Activated T-cell treated with anti-CD3 and anti-CD28 coated beads, Interleukin-2, amount 50 U/mL, for 72 hours (primary cell): ENCODE data around the gene RYR1. TPM values are rescaled to one million over a fixed set of nuclear protein-coding genes. Genes with fewer than 3 reads are reported as not detected.

ENCODE experiments used
- ATAC-seq, 2 donors: fragments of 150-1000 bp; cut with Tn5 transposase; replicated peaks in 1 of 2; 2 replicates each; pipeline ENCODE4 v1.10.0; 2021; ENCODE audit warnings: moderate library complexity in 2 of 2, mild to moderate bottlenecking in 1 of 2
- DNase-seq, 2 donors: peaks; one replicate each; pipeline ENCODE4 v3.0.0; 2021 to 2022; ENCODE audit warnings: mixed read lengths in 1 of 2
- H3K27ac Mint-ChIP-seq: one replicate; pipeline ENCODE4 v1.8.0; 2022; ENCODE audit warnings: mild to moderate bottlenecking, moderate library complexity, mixed read lengths
- H3K27me3 Mint-ChIP-seq: one replicate; pipeline ENCODE4 v1.8.0; 2022; ENCODE audit warnings: low read depth, mixed read lengths
- H3K36me3 Mint-ChIP-seq, 2 donors: one replicate each; pipeline ENCODE4 v1.8.0; 2022; ENCODE audit warnings: mixed read lengths in 2 of 2, mild to moderate bottlenecking in 1 of 2; ENCODE audit not compliant: insufficient read depth in 2 of 2
- H3K4me1 Mint-ChIP-seq: one replicate; pipeline ENCODE4 v1.8.0; 2022; ENCODE audit warnings: low read depth, mixed read lengths
- H3K4me3 Mint-ChIP-seq, 2 donors: one replicate each; pipeline ENCODE4 v1.8.0; 2022; ENCODE audit warnings: mild to moderate bottlenecking in 2 of 2, mixed read lengths in 2 of 2, moderate library complexity in 2 of 2
- H3K9me3 Mint-ChIP-seq, 2 donors: one replicate each; pipeline ENCODE4 v1.8.0; 2022; ENCODE audit warnings: mixed read lengths in 2 of 2
- total RNA-seq, 2 donors: library from RNA; stranded (reverse); gene quantifications; one replicate each; pipeline ENCODE4 v1.2.3, GENCODE V29; 2022

The RYR1 gene
- total RNA-seq, 2 donors from 2014 or later: 3.3 to 5.3 TPM

DNA sequence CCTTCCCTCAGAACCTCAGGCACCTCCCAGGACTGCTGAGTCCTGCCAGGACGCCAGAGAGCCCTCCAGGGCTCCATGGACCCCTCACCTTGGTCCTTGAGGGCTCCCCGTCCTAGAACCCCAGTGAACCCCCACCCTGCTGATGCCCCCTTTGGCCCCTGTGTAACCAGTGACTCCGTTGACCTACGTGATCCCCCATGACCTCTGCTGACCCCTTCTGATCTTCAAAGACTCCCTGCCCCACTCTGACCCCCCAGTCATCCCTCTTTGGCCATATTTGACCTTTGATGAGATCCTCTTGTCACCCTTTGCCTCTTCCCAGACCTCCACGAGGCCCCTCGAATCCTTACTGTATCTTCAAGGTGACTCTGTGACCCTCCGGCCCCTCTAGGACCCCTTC lies 92.9 kb downstream of the RYR1 start:
- no peaks in the 10 kb centered on the region for H3K27me3 Mint-ChIP-seq
- DNase-seq (no peak), ATAC-seq (no peak)
- no peak overlapping the region for H3K4me3 Mint-ChIP-seq
- no peaks in the 10 kb centered on the region for H3K9me3 Mint-ChIP-seq
- H3K4me1 Mint-ChIP-seq: peaks cover 4% of the 10 kb centered on the region
- H3K36me3 Mint-ChIP-seq: no peaks in the 10 kb centered on the region
- no peak overlapping the region for H3K27ac Mint-ChIP-seq

DNA sequence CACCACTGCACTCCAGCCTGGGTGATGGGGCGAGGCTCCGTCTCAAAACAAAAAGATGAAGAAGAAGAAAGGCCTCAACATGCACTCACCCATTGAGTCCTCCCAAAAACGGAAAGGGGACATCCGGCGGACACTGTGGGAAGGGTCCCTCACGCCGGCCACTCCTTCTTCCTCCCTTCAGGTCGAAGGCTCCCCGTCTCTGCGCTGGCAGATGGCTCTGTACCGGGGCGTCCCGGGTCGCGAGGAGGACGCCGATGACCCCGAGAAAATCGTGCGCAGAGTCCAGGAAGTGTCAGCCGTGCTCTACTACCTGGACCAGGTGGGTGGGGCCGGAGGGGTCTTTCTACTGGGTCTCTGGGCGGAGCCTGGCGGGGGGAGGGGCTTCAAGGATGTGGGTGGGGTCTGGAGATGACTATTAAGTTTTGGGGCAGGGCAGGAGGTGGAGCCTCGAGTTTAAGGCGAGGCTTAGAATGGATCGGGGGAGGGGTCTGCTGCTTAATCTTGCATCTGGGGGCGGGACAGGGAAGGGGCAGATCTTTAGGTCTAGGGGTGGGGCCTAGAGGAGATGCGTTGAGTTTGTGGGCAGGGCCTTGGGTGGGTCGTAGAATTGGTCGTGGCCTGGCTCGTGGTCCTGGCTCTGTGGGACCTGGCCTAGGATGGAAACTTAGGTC lies 94.1 kb downstream of the RYR1 start:
- DNase-seq (peak in 1 of 2 donors; percentile 22), ATAC-seq (peak in 1 of 2 donors; percentile 53)
- Mint-ChIP-seq H3K36me3 (no peaks in the 10 kb centered on the region), H3K27ac (no peak overlapping the region), H3K4me3 (no peak overlapping the region), H3K27me3 (no peaks in the 10 kb centered on the region), H3K9me3 (no peaks in the 10 kb centered on the region), H3K4me1 (peaks cover 4% of the 10 kb centered on the region)

DNA sequence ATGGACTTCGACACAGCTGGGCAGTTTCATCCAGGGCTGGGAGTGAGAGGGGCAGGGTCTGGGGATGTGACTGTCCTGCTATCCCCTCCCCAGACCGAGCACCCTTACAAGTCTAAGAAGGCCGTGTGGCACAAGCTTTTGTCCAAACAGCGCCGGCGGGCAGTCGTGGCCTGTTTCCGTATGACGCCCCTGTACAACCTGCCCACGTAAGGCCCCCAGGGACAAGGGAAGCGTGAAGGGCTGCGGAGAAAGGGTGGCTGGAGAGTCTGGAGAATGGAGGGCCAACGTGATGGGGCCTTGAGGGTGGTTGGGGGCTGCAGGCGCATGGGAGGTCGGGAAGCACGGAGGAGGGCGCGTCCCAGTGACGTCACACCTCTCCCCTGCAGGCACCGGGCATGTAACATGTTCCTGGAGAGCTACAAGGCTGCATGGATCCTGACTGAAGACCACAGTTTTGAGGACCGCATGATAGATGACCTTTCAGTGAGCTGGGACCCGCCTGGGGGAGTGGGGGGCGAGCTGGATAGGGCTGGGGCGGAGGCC lies 94.8 kb downstream of the RYR1 start:
- Mint-ChIP-seq H3K27ac (no peak overlapping the region), H3K36me3 (no peaks in the 10 kb centered on the region), H3K4me3 (peak overlapping the region in 1 of 2 donors; percentile 28), H3K4me1 (peaks cover 4% of the 10 kb centered on the region), H3K9me3 (no peaks in the 10 kb centered on the region), H3K27me3 (no peaks in the 10 kb centered on the region)
- no peak for ATAC-seq
- no peak for DNase-seq

DNA sequence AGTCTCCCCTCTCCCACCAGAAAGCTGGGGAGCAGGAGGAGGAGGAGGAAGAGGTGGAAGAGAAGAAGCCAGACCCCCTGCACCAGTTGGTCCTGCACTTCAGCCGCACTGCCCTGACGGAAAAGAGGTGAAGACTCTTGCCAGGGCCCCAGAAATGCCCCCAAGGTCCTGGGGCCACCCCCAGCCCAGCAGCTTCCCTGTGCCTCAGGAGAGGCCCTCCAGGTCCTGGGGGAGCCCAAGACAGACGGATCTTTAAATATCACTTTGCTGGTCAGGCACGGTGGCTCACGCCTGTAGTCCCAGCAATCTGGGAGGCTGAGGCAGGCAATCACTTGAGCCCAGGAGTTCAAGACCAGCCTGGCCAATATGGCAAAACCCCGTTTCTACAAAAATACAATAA lies 95.4 kb downstream of the RYR1 start:
- H3K4me3 Mint-ChIP-seq: no peak overlapping the region
- ATAC-seq: no peak
- no peak overlapping the region for H3K27ac Mint-ChIP-seq
- H3K27me3 Mint-ChIP-seq: no peaks in the 10 kb centered on the region
- H3K9me3 Mint-ChIP-seq: no peaks in the 10 kb centered on the region
- H3K36me3 Mint-ChIP-seq: peaks cover 0 to 1% of the 10 kb centered on the region in 2 donors
- DNase-seq: no peak
- H3K4me1 Mint-ChIP-seq: peaks cover 4% of the 10 kb centered on the region

DNA sequence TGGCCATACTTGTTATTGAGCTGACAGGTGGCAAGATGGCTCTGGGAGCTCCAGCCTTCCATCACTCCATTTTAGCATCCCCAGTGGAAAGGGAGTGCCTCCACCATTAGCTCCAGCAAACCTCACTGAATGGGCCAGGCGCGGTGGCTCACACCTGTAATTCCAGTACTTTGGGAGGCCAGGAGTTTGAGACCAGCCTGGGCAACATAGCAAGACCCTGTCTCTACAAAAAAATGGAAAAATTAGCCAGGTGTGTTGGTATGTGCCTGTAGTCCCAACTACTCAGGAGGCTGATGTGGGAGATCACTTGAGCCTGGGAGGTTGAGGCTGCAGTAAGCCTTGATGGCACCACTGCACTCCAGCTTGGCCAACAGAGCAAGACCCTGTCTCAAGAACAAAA lies 98.0 kb downstream of the RYR1 start:
- H3K36me3 Mint-ChIP-seq: peaks cover 12 to 20% of the 10 kb centered on the region in 2 donors

GRCh38 chr19:38532939-38533338 lies 99.4 kb downstream of the RYR1 start:
- DNase-seq (no peak), ATAC-seq (no peak)
- Mint-ChIP-seq H3K4me3 (no peak overlapping the region), H3K36me3 (peaks cover 15 to 23% of the 10 kb centered on the region in 2 donors), H3K9me3 (peaks cover 9 to 11% of the 10 kb centered on the region in 2 donors), H3K27ac (no peak overlapping the region), H3K4me1 (peaks cover 18% of the 10 kb centered on the region), H3K27me3 (peaks cover 6% of the 10 kb centered on the region)

More for the DNA sequence above, 98.0 kb downstream of the RYR1 start:
- DNase-seq (no peak), ATAC-seq (no peak)
- Mint-ChIP-seq H3K4me3 (no peak overlapping the region), H3K4me1 (peaks cover 4% of the 10 kb centered on the region), H3K9me3 (peaks cover 9 to 10% of the 10 kb centered on the region in 2 donors), H3K27ac (no peak overlapping the region), H3K27me3 (peaks cover 6% of the 10 kb centered on the region)

- Mint-ChIP-seq H3K4me1 (peaks cover 34% of the 10 kb centered on the region), H3K4me3 (no peak overlapping the region), H3K9me3 (peaks cover 10 to 11% of the 10 kb centered on the region in 2 donors), H3K27me3 (peaks cover 6% of the 10 kb centered on the region), H3K27ac (no peak overlapping the region), H3K36me3 (peaks cover 17 to 25% of the 10 kb centered on the region in 2 donors)
- ATAC-seq: no peak
- DNase-seq: no peak
Observed at GRCh38 chr19:38534574-38534973, 101.1 kb downstream of the RYR1 start.

DNA sequence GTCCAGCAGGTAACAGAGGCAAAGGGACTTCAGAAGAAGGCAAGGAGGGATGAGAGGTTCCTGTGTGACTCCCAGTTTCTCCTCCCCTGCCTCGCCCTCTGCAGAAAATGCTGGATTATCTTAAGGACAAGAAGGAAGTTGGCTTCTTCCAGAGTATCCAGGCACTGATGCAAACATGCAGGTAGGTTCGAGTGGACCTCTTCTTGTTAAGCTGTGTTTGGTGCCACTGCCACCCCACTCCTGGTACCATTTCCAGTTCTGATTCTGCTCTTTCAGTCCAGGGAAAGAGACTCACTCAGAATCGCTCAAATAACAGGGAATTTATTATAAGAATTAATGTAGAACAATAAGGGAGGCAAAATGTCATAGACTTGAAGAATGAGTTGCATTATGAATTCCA lies 101.7 kb downstream of the RYR1 start:
- no peak for DNase-seq
- ATAC-seq: no peak

DNA sequence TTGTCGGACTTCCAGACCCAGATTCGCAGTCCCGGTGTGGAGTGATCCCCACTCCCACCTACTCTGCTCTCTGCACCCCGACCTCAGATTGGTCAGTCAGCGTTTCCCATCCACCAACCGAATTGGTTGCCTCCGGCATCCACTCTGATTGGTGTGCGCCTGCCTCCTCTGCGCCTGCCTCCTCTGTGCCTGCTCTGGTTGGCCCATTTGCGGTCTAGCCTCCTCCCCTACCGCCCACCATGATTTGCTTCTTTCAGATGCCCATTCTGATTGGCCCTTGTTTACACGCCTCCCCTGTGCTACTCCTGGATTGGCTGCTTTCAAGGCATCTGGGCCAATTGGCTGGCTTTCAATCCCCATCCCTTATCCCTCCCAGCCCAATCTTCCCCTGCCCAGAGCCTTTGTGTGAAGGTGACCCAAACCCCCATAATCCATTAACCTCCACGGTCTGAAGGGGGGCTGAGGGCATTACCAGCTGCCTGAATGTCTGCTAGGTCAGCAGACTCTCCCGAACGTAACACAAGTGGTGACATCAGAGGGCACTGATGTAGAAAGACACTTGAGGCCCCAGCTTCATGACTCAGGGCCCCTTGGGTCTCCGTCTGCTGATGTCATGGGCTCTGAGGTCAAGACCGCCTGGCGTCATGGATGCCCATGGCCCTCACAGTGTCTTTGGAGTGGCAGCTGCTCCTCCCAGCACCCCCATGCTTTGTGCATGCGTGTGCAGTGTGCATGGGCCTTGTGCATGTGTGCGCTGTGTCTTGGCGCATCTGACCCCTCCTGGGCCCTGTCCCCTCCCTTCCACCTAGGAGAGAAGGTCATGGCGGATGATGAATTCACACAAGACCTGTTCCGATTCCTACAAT lies 103.8 kb downstream of the RYR1 start:
- Mint-ChIP-seq H3K9me3 (peaks cover 13% of the 10 kb centered on the region in 2 donors), H3K27me3 (peaks cover 6% of the 10 kb centered on the region), H3K27ac (no peak overlapping the region), H3K4me1 (peaks cover 44% of the 10 kb centered on the region), H3K4me3 (no peak overlapping the region), H3K36me3 (peaks cover 19 to 26% of the 10 kb centered on the region in 2 donors)
- ATAC-seq (peak in 1 of 2 donors; percentile 13), DNase-seq (no peak)

More for the DNA sequence above, 101.7 kb downstream of the RYR1 start:
- peaks cover 11 to 12% of the 10 kb centered on the region in 2 donors for H3K9me3 Mint-ChIP-seq
- no peak overlapping the region for H3K27ac Mint-ChIP-seq
- peaks cover 6% of the 10 kb centered on the region for H3K27me3 Mint-ChIP-seq
- H3K4me1 Mint-ChIP-seq: peaks cover 40% of the 10 kb centered on the region
- peaks cover 17 to 26% of the 10 kb centered on the region in 2 donors for H3K36me3 Mint-ChIP-seq
- H3K4me3 Mint-ChIP-seq: no peak overlapping the region

DNA sequence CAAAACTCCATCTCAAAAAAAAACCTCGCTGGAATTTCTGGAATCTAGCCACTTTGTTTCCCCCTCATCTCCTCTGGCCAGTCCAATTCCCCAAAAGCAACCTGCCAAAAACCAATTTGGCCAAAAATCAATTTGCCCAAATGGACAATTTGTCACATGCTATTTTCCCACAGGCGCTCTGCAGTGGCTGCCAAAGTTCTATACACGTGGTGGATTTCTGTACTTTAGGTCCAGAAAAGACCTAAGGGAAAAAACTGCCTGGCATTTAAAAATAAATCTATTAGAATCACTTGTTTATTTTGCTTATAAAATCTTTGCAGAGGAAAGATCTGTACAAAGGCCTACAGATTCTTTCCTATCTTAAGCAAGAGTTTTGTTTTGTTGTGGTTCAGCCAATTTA lies 104.9 kb downstream of the RYR1 start:
- H3K27ac Mint-ChIP-seq: peak overlapping the region; percentile 83
- H3K4me1 Mint-ChIP-seq: peaks cover 44% of the 10 kb centered on the region
- H3K27me3 Mint-ChIP-seq: peaks cover 6% of the 10 kb centered on the region
- ATAC-seq (no peak), DNase-seq (no peak)
- peaks cover 13% of the 10 kb centered on the region in 2 donors for H3K9me3 Mint-ChIP-seq
- peak overlapping the region; percentile 57 to 69 for H3K4me3 Mint-ChIP-seq
- H3K36me3 Mint-ChIP-seq: peaks cover 19 to 26% of the 10 kb centered on the region in 2 donors

DNA sequence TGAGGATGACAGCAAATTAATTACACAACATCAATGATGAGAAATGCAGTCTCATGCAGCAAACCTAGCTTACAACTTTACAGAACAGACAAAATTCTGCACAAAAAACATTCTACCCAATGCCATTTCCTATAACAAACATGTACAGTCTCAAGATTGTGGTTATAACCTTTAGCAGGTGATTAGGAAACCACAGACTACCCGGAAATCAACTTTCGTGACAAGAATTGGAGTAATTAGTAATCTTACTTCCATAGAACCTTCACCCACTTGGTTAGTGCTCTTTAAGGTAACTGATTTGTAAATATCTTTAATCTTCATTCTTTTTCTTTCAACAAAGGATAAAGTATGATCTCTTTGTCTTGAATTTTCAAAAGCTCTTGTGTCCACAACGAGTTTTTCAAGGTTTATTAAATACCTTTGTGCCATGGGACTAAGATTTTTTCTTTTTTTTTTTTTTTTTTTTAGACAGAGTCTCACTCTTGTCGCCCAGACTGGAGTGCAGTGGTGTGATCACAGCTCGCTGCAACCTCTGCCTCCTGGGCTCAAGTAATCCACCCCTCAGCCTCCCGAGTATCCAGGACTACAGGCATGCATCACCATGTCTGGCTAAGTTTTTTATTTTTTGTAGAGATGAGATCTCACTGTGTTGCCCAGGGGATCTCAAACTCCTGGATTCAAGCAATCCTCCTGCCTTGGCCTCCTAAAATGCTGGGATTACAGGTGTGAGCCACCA lies 105.5 kb downstream of the RYR1 start:
- Mint-ChIP-seq H3K36me3 (peaks cover 19 to 24% of the 10 kb centered on the region in 2 donors), H3K27me3 (peaks cover 6% of the 10 kb centered on the region), H3K4me1 (peaks cover 48% of the 10 kb centered on the region), H3K9me3 (peaks cover 13% of the 10 kb centered on the region in 2 donors), H3K4me3 (peak overlapping the region; percentile 57 to 69), H3K27ac (peak overlapping the region; percentile 83)
- ATAC-seq (peak; percentile 87 to 88), DNase-seq (peak; percentile 33 to 45)

DNA sequence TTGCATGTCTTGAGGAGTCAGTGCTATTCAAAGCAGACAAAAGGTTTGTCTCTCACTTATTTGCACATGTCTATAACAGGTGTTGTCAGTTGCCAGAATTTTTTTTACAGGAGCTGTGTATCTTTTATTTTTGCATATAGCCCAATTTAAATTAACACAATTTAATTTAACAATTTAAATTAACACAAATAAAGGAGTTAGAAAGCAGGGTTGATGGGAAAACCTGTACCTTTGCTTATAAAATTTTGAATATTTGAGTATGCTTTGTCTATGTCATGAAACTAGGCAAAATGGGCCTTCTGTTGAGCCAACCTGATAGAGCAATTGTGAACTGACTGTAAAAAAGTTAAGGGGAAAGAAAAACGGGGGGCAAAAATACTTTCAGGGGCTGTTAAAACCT lies 106.3 kb downstream of the RYR1 start:
- peaks cover 12% of the 10 kb centered on the region in 2 donors for H3K9me3 Mint-ChIP-seq
- ATAC-seq (no peak), DNase-seq (no peak)
- H3K27me3 Mint-ChIP-seq: no peaks in the 10 kb centered on the region
- peaks cover 56% of the 10 kb centered on the region for H3K4me1 Mint-ChIP-seq
- peak overlapping the region in 1 of 2 donors; percentile 69 for H3K4me3 Mint-ChIP-seq
- peak overlapping the region; percentile 83 for H3K27ac Mint-ChIP-seq
- peaks cover 16 to 21% of the 10 kb centered on the region in 2 donors for H3K36me3 Mint-ChIP-seq
